CD1c-positive myeloid dendritic cell (primary cell): ENCODE measurements around the gene ZFP69.

Experiments used
- DNase-seq: peaks from one replicate; pipeline ENCODE4 v3.0.0-alpha.2; 2016; ENCODE audit errors: extremely low spot score

Gene ZFP69

DNA sequence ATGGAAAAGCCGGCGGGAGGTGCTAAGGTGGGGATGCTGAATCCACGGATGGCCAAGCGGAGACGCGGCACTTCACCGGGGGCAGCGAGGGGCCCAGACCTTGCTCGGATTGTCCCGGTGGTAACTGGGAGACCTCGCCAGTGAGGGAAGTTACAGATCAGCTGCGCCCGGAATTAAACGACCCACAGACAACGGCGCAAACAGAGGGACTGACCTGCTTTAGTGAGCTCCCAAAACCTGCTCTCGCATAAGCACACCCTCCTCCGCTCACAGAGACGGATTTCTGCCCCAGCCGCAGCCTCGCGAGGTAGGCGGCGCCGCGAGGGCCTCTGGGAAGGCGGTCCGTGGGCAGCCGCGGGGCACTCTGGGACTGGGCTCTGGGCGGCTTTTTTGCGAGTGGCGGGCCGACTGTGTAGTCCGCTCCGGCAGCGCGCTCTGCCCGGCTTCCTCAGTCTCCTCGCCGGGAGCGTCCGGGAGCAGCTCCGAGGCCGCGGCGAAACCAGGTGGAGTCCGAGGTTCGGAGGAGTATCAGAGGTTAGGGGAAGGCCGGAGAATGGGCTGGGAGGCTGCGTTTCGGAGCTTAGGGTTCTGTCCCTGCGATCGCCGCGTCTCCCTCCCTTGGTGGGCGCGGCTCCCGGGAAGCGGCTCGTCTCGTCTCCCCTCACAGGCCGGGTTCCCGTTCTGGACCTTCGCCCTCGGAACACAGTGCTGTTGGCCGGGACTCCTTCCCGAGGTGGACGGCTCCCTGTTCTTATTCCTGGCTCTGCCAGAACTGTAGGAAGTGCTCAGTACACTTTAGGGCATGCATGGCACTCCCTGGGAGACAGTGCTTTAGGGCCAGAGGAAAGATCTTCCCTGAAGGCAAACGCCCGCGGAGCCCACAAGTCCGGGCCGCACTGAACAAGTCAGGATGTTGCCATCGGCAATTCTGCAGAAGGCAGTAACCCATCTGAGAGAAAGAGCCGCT is 31.6 kb downstream of the ZFP69 start, which contains the start of gene EXO5:
EXO5 (plus strand) TSS at position 393 of the 967 bp plus-strand sequence. CDS start 5,778 bp downstream, outside the sequence.
- DNase-seq: peak; percentile 82

DNA sequence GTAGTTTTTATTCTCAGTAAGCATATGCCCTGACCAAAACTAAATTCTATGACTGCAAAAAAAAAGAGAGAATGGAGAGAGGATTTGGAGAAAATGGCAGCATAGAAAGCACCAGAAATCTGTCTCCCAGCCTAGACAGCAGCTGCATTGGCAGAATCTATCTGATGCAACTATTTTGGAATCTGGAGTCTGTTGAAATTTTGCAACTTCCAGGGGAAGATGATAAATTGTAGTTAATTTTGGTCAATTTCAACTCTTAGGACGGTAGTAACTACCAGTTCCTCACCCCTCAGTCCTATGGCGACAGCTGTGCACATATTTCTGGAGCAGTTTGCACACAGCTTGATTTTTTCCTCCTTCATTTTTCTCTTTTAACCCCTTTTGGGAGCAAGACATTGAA is 42.4 kb downstream of the ZFP69 start:
- DNase-seq: no peak

GRCh38 chr1:40530735-40531380 is 53.8 kb downstream of the ZFP69 start:
- peak; percentile 36 for DNase-seq

DNA sequence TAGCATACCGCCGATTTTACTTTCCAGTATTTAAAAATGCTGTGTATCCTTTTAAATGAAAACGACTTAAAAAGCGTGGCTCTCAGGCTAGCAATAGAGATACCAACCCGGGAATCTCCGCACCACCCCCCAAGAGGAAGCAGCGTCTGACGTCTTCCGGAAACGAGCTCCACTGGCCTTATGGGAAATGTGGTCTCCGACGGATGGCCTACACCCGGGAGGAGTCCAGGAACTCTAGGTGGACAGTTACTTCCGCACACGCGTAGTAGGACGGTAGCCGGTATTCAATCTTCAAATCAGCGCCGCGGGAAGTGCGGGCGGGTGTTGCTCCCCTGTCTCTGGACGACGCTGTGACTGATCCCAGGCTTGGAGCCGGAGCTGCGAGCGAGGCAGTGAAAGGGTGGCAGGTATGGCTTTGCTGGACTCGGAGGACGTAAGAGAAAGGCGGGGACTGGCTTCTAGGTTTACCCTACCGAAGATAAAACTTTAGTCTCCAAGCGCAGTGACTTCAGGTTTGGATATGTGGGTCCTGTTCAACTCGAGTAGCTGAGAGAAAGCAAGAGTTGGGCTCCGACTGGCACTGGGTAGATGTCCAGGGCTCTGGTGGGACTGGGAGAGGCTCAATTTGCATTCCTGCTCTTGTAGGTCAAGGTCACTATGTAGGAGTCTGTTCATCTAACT is 54.4 kb downstream of the ZFP69 start, which contains the start of gene ZNF684:
ZNF684 (plus strand) TSS at position 257 of the 681 bp plus-strand sequence. CDS start 1,530 bp downstream, outside the sequence.
- peak; percentile 96 for DNase-seq

- DNase-seq: no peak
These were observed 54.9 kb downstream of the ZFP69 start for GRCh38 chr1:40532062-40532389.

GRCh38 chr1:40532844-40533424 is 55.8 kb downstream of the ZFP69 start:
- DNase-seq: peak; percentile 65

GRCh38 chr1:40534589-40534988 is 57.5 kb downstream of the ZFP69 start:
- no peak for DNase-seq

GRCh38 chr1:40535732-40536131 is 58.6 kb downstream of the ZFP69 start:
- DNase-seq: no peak

DNA sequence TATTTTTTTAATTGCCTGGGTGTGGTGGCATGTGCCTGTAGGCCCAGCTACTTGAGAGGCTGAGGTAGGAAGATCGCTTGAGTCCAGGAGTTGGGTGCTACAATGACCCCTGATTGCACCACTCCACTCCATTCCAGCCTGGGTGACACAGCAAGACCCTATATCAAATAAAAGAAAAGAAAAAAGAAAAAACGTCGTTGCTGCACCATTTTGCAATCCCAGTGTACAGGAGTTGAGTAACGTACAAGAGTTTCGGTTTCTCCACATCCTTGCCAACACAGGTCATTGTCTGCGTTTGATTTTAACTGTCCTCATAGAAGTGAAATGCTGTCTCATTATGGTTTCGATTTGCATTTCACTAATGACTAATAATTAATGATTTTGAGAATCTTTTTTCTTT is 62.2 kb downstream of the ZFP69 start:
- DNase-seq: peak; percentile 6
